M059J (cell line): ENCODE measurements around the gene TMEM219. TPM values are rescaled to one million over a fixed set of nuclear protein-coding genes. Genes with fewer than 3 reads are reported as not detected.
"Not testable (repeated sequence)": the region's sequence is repeated elsewhere in the genome, so short reads cannot be mapped to it uniquely, and the experiment has no call there.

Experiments used
- DNase-seq: peaks from one replicate; pipeline ENCODE4 v3.0.0-alpha.2; 2012; ENCODE audit warnings: low read depth
- total RNA-seq: library from RNA; depleted of rRNA; stranded (reverse); fragments of >200 nt; shearing (Covaris generic); gene quantifications from 2 replicates; pipeline ENCODE4 v1.2.3, GENCODE V29; 2014

Gene TMEM219
- total RNA-seq, 1 experiment from 2014 or later = 110 TPM

DNA sequence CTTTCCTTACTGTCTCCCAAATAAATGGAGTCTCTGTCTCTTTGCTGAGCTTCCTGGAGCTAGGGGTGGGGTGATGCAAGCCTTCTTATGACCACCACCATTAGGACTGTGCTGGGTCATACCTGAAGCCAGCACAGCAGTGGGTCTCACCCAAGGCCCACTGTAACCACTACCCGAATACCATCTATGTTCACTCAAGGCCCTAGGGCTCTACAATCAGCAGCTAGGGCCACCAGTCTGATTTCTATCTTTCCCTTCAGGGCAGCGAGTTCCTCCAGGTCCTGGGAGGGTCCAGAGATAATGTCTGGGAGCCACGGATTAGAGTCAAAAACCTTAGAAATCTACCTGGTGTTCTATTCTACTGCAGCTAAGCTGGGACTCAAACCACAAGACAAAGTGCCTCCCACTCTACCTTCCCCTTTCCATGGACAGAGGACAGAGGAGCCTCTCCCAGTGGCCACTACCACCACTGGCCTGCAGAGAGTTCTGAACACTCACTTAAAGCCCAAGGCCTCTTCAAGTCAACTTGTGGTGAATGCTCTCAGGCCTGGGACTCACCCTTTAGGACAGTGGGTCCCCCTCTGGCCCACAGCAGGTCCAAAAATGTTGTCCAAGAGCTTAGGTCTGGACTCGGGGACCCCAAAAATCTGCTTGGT is 10.9 kb upstream of the TMEM219 start:
- DNase-seq = no peak

- DNase-seq = no peak
These were observed 10.1 kb upstream of the TMEM219 start for GRCh38 chr16:29951625-29952365.

DNA sequence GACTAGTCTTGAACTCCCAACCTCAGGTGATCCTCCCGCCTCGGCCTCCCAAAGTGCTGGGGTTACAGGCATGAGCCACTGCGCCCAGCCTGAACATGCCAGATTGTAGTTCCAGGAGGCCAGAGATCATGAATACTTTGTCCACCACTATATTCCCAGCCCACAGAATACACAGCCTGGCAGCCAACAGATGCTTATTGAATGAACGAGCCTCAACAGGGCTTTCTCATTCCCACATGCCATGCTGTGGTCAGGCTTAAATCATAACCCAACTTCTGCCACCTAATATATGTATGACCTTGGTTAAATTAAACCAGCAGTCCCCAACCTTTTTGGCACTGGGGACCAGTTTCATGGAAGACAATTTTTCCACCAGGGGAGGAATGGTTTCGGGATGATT is 3.1 kb upstream of the TMEM219 start:
- no peak for DNase-seq

- no peak for DNase-seq
These were observed 2.6 kb upstream of the TMEM219 start for GRCh38 chr16:29959293-29959692.

DNA sequence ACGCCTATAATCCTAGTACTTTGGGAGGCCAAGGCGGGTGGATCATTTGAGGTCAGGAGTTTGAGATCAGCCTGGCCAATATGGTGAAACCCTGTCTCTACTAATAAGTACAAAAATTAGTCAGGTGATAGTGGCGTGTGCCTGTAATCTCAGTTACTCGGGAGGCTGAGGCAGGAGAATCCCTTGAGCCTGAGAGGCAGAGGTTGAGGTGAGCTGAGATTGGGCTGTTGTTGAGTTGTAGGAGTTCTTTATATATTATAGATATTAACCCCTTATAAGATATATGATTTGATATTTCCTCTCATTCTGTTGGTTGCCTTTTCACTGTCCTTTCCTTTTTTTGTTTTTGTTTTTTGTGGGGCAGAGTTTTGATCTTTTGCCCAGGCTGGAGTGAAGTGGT is 2.1 kb upstream of the TMEM219 start:
- not testable (repeated sequence) for DNase-seq

DNA sequence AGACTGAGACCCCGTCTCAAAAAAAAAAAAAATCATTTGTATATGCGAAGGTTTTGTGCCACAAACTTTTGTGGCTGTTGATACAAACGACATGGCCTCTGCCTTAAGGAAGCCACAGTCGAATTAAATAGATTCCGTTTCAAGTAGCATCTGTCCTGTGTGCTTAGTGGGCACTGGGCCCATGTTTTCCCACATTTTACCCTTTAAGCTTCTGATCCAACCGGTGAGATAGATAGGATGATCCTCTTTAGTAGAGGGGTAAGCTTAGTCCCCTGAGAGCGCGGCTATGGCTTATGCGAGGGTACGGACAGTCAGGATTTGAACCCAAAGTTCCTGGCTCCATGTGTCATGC is 776 bp upstream of the TMEM219 start:
- DNase-seq = no peak

- DNase-seq = peak; percentile 54
These were observed 590 bp downstream of the TMEM219 start for GRCh38 chr16:29962344-29962994.

GRCh38 chr16:29963021-29963743 is 1.3 kb downstream of the TMEM219 start:
- DNase-seq = no peak

- DNase-seq = no peak
These were observed 6.3 kb downstream of the TMEM219 start for GRCh38 chr16:29968205-29968604.

DNA sequence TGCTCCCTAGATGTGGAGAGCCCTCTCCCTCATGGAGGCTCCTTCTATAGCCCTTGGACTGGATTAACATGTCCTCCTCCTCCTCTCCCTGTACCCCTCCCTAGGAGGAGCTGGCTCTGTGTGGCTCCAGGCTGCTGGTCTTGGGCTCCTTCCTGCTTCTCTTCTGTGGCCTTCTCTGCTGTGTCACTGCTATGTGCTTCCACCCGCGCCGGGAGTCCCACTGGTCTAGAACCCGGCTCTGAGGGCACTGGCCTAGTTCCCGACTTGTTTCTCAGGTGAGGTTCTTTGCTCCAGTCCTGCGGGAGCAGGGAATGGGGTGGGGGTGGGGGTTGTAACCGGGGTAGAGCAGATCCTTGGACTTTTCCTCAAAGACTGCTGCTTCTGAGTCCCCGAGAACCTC is 9.4 kb downstream of the TMEM219 start:
- no peak for DNase-seq

DNA sequence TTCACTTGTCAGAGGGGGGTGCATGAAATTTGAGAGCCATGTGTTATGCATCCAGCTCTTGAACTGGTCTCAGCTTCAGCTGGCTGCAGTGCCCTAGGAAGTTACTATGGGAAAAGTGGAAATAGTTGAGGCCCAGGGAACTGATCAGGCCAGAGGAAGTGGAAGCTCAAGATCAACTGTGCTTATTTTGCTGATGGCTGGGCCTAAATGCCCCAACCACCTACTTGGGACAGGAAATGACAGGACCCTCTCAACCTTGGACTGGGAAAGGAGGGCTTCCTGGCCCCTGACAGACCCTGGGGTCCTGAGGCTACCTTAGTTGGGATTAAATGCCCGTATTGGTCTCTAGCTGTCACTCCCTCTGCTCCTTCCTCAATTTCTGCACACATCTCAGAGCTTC is 10.6 kb downstream of the TMEM219 start:
- DNase-seq = no peak

DNA sequence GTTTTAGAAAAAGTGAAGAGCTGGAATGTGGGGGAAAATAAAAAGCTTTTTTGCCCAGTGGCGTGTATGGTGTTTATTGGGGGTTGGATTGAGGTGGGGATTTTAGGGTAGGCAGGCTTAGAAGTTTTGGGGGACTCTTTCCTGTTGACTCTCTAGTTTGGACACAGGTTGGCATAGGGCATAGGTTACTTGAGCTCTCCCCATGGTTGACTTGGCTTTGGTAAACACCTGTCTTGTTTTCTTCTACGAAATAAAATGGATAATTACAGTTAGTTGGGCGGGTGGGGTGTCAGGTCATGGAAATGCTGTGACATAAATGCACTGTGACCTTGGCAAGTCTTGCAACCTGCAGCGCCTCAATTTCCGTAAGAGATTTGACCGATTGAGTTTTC is 11.1 kb downstream of the TMEM219 start:
- DNase-seq = no peak

DNA sequence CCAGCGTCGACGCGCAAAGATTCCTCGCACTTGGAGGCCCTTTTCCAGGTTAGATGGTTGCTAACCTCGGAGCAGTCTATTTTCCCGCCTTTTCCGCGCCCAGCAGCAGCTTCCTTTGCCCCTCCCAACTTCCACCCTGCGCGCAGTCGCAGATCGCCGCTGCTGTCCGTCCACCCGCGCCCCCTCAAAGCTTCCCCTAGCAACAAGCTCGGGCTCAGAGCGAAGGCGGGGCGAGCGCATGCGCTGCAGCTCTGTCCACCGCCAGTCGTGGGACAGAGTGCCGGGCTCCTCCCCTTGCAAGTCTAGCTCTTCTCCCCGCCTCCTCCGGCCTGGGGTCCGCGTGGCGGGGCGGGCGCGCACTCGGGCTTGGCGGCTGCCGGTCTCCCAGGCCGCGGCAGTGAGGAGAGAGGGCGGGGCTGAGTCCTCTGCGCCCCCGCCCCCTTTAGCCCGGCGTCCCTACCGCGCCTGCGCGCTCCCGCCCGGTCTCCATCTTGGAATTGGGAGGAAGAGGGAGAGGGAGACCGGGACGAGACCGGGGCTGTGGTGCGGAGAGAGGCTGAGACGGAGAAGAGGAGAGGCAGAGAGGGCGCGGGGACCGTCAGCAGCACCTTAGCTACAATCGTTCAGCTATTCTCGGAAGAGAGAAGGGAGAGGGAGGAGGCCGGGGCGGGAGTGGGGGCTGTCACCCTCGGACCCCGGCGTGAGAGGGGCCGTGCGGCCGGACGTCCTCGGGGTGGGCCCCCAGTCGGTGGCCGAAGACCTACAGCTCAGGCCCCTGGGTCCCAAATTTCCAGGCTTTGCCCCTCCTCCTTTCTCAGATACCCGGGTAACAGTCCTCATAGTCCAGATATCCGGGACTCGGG is 11.7 kb downstream of the TMEM219 start, which contains the start of gene TAOK2:
Gene TAOK2 (plus strand): TSS at position 485 of the 863 bp plus-strand sequence. CDS start 3,905 bp downstream, outside the sequence.
- peak; percentile 98 for DNase-seq

DNA sequence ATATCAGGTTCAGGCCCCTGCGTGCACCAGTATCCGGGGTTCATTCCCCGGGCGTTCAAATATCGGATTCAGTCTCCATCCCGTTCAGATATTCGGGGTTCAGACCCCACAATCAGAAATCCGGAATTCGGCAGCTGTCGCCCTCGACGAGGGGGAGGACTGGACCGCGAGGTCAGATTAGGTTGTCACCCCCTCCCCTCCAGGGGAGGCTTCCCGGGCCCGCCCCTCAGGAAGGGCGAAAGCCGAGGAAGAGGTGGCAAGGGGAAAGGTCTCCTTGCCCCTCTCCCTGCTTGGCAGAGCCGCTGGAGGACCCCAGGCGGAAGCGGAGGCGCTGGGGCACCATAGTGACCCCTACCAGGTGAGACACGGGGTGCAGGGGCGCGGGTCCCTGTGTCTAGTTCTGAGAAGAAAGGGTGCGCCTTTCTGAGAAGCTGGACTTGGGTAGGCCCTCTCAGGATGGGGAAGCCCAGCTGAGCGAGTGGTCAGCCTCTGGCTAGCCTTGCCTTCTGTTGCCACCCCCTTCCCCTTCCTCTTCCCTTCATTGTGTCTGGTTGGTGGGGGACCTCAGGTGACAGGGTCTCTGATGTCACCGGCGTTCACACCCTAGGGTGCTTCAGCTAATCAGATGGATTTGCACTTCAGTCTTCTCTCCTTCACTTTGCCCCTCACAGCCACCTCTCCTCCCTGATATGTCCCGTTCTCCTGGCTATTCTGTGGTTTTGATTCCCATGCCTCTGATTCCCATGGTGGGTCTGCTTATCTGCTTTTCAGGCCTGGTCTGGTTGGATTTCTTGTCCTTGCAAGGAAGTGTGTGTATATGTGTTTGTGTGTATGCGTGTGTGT is 12.6 kb downstream of the TMEM219 start:
- peak; percentile 31 for DNase-seq

- no peak for DNase-seq
These were observed 13.3 kb downstream of the TMEM219 start for GRCh38 chr16:29975134-29975538.

GRCh38 chr16:29975811-29976511 is 14.1 kb downstream of the TMEM219 start:
- DNase-seq = no peak

DNA sequence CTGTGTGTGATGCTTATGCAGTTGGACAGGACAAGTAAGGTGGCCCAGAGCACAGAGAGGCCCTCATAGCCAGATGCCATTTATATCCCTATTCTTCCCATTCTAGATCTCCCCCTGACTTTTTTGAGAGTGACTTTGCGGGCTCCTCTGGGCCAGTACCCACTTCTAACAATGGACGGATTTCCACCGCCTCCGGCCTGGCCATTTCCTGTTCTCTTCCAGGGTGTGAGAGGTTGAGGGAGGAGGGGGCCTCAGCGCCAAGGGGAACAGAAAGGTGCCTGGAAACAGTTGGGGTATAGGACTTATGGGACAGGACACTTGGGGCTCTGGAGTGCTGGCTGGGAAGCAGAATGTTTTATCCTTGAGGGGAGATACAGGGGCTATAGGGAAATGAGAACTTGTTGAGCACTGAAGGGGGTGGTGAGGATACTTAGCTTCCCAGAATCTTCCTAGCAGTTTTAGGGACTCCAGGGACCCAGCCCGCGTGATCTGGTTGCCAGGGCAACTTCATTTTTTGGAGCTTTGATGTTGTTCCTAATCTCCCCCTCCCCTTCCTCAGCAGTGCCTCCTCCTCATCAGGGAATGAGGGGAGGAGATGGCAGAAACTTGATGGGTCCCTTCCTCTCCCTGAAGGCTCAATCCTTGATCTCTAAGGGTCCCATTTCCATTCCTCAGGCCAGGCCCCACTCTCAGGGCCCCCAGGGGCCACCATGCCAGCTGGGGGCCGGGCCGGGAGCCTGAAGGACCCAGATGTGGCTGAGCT is 15.4 kb downstream of the TMEM219 start:
- DNase-seq = no peak

GRCh38 chr16:29978081-29978480 is 16.2 kb downstream of the TMEM219 start:
- no peak for DNase-seq
